H7 (cell line): ENCODE measurements around the gene KLF16. TPM values are rescaled to one million over a fixed set of nuclear protein-coding genes. Genes with fewer than 3 reads are reported as not detected.
A peak's percentile ranks its signal among the peaks of the same experiment; 100 is the strongest.
"Not testable (repeated sequence)": the region's sequence is repeated elsewhere in the genome, so short reads cannot be mapped to it uniquely, and the experiment has no call there.

Experiments used
- DNase-seq: peaks from one replicate; pipeline ENCODE4 v3.0.0; 2012
- H3K27me3 ChIP-seq: 2 replicates; pipeline ENCODE4 v1.6.0; 2011; ENCODE audit warnings: mild to moderate bottlenecking, low read length; ENCODE audit not compliant: control insufficient read depth, insufficient read depth
- H3K36me3 ChIP-seq: replicated peaks from 2 replicates; pipeline ENCODE4 v1.5.1; 2011; ENCODE audit warnings: low read length; ENCODE audit not compliant: control insufficient read depth, insufficient read depth
- H3K4me3 ChIP-seq: 2 replicates; pipeline ENCODE4 v1.5.1; 2011; ENCODE audit warnings: low read depth, mild to moderate bottlenecking, control low read depth, low read length, moderate library complexity; ENCODE audit not compliant: insufficient read depth
- total RNA-seq: library from RNA; depleted of rRNA; stranded (reverse); fragments of >200 nt; shearing (Covaris generic); gene quantifications from 2 replicates; pipeline ENCODE4 v1.2.3, GENCODE V29; 2014

The KLF16 gene
- total RNA-seq, 1 experiment from 2014 or later, result 21.2 TPM

DNA sequence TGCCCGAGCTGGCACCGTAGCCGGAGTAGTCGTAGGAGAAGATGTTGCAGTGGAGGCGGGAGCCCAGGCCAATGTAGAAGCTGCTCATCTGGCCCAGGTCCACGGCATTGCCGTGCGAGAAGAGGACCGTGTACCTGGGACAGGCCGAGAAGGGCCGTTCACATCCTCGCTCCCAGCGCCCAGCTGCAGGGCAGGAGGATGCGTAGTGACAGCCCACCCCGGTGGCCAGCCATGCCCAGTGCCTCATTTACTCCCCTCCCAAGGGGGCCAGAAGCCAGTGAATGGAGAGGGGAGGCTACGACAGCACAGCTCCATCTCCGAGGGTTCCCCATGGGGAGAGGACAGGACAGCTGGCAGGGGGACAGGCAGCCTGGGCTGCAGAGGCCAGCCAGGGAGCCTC is 16.6 kb upstream of the KLF16 start:
- not testable (repeated sequence) for H3K4me3 ChIP-seq, DNase-seq, H3K36me3 ChIP-seq

DNA sequence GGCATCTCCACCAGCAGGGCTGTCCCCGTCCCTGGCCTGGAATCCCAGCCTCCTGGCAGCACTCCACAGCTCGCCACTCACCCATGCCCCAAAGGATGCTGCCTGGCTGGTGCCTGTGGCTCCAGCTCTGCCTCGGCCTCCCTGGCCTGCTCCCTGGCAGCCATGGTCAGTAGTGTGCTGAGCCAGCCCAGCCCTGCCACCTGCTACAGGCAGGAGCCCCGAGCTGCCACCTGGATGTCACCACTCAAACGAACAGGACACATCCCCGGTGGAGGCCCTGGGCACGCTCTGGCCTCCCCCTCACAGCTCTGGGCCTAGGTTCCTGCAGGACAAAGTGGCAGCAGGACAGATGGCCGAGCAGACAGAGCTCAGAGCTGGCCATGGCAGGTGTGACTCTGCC is 15.2 kb upstream of the KLF16 start:
- H3K36me3 ChIP-seq, H3K27me3 ChIP-seq, DNase-seq, H3K4me3 ChIP-seq: not testable (repeated sequence)

More for the DNA sequence above, 16.6 kb upstream of the KLF16 start:
- not testable (repeated sequence) for H3K27me3 ChIP-seq

DNA sequence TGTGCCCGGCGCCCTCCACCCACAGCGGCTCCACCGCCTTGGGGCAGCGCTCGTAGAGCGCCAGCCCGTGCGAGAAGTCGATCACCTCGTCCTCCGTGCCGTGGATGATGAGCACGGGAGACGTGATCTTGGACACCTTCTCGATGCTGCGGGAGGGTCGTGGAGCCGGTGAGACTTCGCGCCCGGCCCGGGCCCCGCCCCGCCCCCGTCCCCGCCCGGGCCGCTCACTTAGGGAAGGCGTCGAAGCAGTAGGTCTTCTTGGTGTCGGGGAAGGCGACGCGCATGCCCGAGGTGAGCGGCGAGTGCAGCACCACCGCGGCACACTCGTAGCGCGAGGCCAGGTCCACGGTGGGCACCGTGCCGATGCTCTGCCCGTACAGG is 13.9 kb upstream of the KLF16 start:
- H3K4me3 ChIP-seq, result peak overlapping the region; percentile 27; the same call in 1 of the 2 replicates
- not testable (repeated sequence) for H3K36me3 ChIP-seq, DNase-seq, H3K27me3 ChIP-seq

DNA sequence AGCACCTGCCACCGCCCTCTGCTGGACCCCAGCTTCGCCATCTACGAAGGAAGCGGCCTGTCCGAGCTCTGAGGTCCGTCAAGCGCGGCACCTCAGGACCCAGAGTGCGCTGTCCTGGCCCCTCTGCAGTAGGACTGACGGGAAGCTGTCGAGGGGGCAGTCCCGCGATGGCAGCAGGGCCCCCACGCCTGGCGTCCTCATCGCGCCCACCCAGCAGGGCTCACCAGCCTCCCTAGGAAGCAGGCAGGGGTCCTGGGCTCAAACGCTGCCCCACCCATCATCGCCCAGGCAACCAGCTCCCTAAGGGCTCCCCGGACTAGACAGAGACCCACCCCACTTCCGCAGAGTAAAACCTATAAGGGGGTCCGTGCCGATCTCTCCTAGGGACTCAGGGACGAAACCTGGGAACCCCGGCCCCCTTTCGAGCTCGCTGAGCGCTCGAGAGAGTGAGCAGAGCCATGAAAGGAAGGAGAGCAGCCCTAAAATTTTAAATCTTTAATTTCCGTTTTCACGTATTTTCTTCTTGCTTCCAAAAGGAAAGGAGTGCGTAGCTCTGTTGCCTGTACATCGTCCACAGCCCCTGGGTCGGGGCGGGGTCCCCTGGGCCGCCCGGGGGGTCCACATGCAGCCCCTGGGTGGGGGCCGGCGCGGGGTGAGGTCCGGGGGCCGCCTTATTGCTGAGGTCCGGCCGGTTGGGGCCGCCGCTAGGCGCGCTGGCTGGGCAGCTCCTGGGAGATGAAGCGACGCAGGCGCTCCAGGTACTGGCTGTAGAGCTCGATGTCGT is 13.3 kb upstream of the KLF16 start:
- H3K27me3 ChIP-seq, DNase-seq, H3K36me3 ChIP-seq: not testable (repeated sequence)
- H3K4me3 ChIP-seq, result peak overlapping the region; percentile 100

DNA sequence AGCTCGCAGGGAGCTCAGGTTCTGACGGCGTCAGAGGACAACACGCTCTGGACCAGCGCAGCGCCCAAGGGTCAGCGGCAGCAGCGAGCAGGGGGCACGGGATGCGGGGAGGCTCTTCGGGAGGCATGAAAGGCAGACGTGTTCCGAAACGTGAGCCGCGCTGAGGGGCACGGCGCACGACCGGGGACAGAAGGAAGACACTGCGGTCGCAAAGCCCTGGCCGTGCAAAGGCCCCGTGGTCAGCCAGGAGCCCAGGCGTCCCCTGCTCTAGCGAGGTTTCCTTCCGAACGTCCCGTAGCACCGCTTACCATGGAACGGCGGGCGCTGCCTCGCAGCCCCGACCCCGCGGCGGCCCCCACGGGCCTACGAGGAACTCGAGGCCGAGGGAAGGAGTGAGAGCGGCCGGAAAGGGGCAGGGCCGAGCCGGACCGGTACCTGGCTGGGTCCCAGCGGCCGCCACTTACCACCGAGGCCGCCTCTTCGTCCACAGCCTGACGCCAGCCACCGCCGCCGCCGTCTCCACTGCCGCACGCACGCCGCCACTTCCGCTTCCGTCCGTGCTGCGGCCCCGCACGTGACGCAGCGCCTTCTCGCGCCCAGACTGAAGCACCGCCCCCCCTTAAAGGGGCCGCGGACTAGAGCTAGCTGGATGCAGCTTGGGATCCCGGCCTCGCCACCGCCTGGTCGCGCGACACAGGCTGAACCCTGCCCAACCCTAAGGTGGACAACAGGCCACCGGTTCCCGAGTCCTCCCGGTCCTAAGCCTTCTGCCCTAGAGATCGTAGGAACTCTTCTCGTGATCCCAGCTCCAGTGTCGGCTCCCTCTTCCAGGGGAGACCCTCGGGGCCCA is 12.5 kb upstream of the KLF16 start:
- Histone ChIP-seq H3K36me3 (no peaks in the 10 kb centered on the region; the same call in 1 of the 2 replicates), H3K27me3 (no peaks in the 10 kb centered on the region), H3K4me3 (peak overlapping the region; percentile 100)
- peak; percentile 97 for DNase-seq

DNA sequence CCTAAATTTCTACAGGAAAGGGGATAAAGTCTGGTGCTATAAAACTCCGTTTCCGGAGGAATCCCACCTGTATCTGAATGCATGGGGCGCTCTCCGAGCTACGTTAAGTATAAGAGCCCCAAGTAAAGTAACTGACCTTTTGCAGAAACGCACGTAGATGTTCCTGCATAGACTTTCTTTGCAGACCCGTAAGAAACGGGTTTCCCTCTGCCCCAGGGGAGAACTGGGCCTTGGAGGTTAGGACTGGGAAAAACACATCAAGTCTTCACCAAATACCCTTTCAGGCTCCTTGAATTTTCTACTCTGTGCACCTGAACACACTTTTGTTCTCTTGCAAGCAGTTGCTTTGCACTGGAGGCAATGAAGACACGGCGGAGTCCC is 11.9 kb upstream of the KLF16 start:
- not testable (repeated sequence) for H3K27me3 ChIP-seq, DNase-seq, H3K36me3 ChIP-seq
- H3K4me3 ChIP-seq, result peak overlapping the region; percentile 100

DNA sequence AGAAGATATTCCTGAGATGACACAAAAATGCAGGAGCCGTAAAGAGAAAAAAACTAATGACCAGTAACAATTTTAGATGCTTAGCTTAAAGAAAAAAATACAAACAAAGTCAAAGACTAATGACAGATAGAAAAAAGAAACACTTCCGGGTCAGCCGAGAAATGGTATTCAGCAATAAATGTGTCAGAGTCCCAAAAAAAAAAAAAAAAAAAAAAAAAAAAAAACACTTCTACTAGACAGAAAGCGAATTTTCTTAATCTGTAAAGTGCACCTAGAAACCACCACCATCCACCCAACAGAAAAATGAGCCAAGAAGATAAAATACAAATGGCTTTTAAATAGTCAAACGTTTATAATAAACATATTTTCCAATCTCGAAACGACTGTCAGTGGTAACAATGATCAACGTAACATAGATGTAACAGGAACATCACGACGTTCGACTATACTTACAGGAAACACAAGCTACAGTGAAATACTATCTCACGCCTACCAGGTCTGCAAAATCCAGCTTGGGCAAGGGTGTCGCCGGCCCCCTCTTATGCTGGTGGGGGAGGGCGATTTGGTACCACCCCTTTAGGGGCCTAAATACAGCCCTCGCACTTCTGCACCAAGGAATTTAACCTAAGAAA is 11.3 kb upstream of the KLF16 start:
- peak overlapping the region; percentile 100 for H3K4me3 ChIP-seq

DNA sequence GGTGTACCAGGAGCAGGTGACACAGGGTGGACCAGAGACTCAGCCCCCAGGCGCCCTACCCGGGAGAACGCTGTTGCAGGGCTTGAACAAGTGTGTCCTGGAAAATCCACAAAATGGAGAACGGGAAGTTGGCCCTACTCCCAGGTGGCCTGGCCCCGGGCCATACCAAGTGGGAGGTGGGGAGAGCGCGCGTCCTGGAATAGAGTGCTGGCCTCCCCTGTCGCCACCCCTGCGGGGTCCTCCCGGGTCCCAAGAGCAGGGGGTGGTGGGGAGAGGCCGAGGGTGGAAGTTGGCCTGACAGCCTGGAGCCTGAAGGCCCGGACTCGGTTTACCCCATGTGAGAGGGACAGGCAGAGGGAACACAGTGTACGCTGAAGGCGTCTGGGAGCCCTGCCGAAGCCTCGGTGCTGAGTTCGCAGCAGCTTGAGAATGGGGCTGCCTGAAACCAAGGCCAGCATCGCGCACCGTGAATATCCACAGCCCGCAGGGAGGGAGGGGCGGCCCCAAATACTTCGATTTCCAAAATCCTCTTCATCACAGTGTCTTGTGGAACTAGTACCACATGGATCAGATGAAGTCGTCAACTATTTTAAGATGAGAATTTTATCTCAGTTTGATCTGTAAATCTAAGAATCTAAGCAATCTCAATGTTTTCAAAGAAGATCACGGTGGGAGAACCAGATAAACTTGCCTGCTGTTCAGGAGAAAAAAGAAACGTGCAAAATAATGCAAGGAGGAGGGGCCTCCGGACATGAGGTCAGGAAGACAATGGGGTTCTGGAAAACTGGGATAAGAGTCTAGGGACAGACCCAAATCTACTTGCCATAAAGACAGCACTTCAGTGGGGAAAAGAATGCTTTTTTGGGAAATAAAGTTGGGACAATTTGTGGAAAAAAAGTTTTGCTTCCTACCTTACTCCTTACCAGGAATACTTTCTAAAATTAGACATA is 10.4 kb upstream of the KLF16 start:
- Histone ChIP-seq H3K4me3 (no peak overlapping the region), H3K36me3 (no peaks in the 10 kb centered on the region; the same call in 1 of the 2 replicates), H3K27me3 (no peaks in the 10 kb centered on the region)
- no peak for DNase-seq

More for the DNA sequence above, 11.3 kb upstream of the KLF16 start:
- DNase-seq, result no peak
- Histone ChIP-seq H3K27me3 (no peaks in the 10 kb centered on the region), H3K36me3 (no peaks in the 10 kb centered on the region; the same call in 1 of the 2 replicates)

DNA sequence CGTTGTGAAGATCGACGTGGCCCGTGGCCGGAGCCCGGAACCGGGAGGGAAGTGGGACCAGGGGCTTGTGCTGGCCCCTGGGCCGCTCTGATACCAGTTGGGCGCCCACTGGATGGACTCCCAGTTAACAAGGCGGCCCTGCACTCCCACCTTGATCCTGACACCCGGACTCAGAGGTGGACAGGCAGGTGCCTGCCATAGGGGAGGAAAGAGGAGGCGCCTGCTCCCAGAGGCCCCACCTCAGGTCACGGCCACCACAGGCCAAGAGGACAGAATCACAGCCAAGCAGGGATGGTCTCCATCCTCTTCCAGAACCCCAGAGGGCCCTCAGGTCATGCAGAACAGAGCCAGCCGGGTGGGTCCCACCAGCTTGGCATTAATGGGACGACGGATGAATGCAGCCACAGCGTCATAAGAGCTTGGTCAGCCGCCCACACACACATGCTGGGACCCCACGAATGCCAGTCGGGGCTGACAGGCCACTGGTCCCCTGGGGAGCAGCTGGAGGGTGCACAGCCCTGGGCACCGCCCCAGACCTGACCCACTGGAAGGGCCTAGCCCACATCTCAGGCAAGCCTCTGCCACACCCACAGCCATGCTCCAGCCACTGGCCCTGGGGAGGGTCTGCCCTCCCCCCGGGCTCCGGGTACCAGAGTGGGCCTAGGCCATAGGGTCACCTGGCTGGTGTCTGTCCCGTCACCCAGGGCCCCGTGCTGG is 9.6 kb upstream of the KLF16 start:
- H3K27me3 ChIP-seq, result no peaks in the 10 kb centered on the region
- no peaks in the 10 kb centered on the region; the same call in 1 of the 2 replicates for H3K36me3 ChIP-seq
- no peak overlapping the region for H3K4me3 ChIP-seq
- no peak for DNase-seq

DNA sequence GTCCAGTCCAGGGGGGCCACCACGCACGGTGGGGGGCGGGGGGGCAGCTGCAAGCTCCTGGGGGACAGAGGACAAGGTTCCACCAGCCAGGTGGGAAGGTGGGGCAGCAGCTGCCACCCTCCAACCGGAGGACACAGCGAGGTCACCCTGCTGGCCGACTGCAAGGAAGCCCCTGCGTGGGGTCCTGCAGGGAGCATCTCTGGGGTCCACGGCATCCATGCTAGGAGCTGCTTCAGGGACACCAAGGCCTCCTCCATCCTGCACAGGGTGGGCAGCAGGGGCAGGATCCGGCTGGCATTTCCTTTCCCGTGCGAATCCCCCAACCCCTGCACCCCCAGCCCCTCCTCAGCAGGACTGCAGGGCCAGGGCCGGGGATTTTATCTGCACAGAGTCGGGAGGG is 8.3 kb upstream of the KLF16 start:
- no peak for DNase-seq
- Histone ChIP-seq H3K27me3 (no peaks in the 10 kb centered on the region), H3K4me3 (no peak overlapping the region), H3K36me3 (no peaks in the 10 kb centered on the region; the same call in 1 of the 2 replicates)

DNA sequence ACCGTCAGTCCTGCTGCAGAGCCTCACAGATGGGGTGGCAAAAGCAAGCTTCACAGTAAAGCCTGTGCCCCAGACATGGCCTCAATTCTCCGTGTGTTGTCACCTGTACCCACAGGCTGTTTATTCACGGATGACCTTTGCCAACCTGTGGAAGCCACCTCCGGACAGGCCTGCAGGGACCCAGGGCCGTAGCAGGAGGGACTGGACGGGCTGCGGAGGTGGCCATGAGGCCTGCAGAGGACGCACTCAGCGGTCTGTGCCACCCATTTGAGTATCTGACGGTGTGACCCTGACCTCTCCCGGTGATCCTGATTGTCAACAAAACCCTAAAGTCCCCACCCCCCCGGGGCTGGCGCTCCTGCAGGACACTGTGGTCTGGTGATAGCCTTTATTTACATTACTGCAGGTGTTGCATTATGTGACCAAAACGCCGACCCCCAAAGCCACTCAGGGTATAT is 7.8 kb upstream of the KLF16 start:
- DNase-seq, result no peak
- H3K27me3 ChIP-seq, result no peaks in the 10 kb centered on the region
- no peaks in the 10 kb centered on the region; the same call in 1 of the 2 replicates for H3K36me3 ChIP-seq
- H3K4me3 ChIP-seq, result no peak overlapping the region

DNA sequence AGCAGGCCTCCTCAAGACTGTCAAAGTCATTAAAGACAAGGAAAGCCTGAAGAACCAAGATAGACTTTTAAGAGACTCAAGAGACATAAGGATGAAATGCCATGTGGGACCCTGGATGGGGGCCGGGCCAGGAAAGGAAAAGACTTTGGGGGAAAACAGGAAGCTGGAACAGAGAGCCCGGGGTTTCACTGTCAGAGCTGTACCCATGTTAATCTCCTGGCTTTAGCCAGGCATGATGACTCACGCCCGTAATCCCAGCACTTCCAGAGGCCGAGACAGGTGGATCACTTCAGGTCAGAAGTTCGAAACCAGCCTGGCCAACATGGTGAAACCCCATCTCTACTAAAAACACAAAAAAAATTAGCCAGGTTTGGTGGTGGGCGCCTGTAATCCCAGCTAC is 5.6 kb upstream of the KLF16 start:
- no peak for DNase-seq
- Histone ChIP-seq H3K36me3 (no peaks in the 10 kb centered on the region; the same call in 1 of the 2 replicates), H3K27me3 (no peaks in the 10 kb centered on the region), H3K4me3 (no peak overlapping the region)

DNA sequence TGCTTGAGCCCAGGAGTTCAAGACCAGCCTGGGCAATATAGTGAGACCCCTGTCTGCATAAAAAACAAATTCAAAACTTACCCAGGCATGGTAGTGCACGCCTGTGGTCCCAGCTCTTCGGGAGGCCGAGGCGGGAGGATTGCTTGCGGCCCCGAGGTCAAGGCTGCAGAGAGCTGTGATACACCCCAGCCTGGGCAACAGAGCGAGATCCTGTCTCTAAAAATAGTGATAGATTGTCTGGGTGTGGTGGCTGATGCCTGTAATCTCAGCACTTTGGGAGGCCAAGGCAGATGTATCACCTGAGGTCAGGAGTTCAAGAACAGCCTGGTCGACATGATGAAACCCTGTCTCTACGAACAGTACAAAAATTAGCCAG is 4.0 kb upstream of the KLF16 start:
- no peak for DNase-seq
- H3K4me3 ChIP-seq, result no peak overlapping the region

More for the DNA sequence above, 4.0 kb upstream of the KLF16 start:
- Histone ChIP-seq H3K36me3 (no peaks in the 10 kb centered on the region), H3K27me3 (no peaks in the 10 kb centered on the region)
